ENCODE results near the gene SNCAIP. TPM values are rescaled to one million over a fixed set of nuclear protein-coding genes. Genes with fewer than 3 reads are reported as not detected.

The SNCAIP gene
- total and polyA plus RNA-seq, 12 donors = 1.3 to 6.4 (median 2.7) TPM

DNA sequence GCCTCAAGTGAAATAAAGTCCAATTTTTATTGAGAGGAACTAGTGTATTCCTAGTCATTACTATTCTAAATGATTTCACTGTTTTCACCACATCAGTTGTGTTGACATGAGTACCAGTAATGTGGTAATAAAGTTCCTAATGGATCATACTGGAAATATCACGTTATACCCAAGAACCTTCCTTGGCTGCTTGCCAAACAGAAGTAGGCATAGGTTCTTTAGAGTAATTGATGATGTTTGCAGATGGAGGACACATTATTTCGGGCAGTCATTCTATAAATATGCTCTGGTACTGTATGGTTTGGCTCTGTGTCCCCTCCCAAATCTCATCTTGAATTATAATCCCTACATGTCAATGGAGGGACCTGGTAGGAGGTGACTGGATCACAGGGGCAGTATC lies 15.1 kb downstream of the SNCAIP start:
- no peak for DNase-seq
- WGBS, 4 donors = 45 to 50% (median 46%) methylated on average over 2 of the region's 2 CpGs
- Histone ChIP-seq H3K36me3 (replicated peaks in 1 of 2) (no peaks in the 10 kb centered on the region), H3K27ac (no peak overlapping the region), H3K27me3 (no peaks in the 10 kb centered on the region), H3K4me1 (replicated peaks in 1 of 2) (no peaks in the 10 kb centered on the region), H3K9me3 (replicated peaks in 1 of 3) (no peaks in the 10 kb centered on the region), H3K4me3 (no peak overlapping the region)
- intact Hi-C loops (cut with DNase I) = no loop called here
- TF ChIP-seq, protein P1, sequence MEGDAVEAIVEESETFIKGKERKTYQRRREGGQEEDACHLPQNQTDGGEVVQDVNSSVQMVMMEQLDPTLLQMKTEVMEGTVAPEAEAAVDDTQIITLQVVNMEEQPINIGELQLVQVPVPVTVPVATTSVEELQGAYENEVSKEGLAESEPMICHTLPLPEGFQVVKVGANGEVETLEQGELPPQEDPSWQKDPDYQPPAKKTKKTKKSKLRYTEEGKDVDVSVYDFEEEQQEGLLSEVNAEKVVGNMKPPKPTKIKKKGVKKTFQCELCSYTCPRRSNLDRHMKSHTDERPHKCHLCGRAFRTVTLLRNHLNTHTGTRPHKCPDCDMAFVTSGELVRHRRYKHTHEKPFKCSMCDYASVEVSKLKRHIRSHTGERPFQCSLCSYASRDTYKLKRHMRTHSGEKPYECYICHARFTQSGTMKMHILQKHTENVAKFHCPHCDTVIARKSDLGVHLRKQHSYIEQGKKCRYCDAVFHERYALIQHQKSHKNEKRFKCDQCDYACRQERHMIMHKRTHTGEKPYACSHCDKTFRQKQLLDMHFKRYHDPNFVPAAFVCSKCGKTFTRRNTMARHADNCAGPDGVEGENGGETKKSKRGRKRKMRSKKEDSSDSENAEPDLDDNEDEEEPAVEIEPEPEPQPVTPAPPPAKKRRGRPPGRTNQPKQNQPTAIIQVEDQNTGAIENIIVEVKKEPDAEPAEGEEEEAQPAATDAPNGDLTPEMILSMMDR (IDR thresholded peaks at IDR 0.05) = no peak
- no peak for TF ChIP-seq POLR2A (IDR thresholded peaks at IDR 0.05)

DNA sequence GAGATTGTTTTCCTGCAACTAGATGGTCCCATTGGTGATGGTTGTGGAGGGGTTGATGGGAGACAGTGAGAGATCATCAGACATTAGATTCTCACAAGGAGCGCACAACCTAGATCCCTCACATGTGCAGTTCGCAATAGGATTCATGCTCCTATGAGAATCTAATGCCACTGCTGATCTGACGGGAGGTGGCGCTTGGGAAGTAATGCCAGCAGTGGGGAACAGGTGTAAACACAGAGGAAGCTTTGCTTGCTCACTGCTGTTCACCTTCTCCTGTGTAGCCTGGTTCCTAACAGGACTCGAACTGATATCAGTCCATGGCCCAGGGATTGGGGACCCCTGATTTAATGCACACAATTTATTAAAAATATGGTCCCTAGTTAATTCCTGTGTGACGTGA lies 18.8 kb downstream of the SNCAIP start:
- WGBS, 4 donors = 91 to 94% (median 93%) methylated on average over 6 of the region's 6 CpGs
- DNase-seq = no peak
- H3K4me1 ChIP-seq (replicated peaks in 1 of 2) = peaks cover 4 to 8% of the 10 kb centered on the region in 2 donors
- TF ChIP-seq, protein P1 (IDR thresholded peaks at IDR 0.05) = no peak
- TF ChIP-seq POLR2A (IDR thresholded peaks at IDR 0.05) = no peak
- intact Hi-C loops (cut with DNase I) = no loop called here
- no peaks in the 10 kb centered on the region for H3K27me3 ChIP-seq
- no peaks in the 10 kb centered on the region for H3K9me3 ChIP-seq (replicated peaks in 1 of 3)
- H3K27ac ChIP-seq = no peak overlapping the region
- no peak overlapping the region for H3K4me3 ChIP-seq
- H3K36me3 ChIP-seq (replicated peaks in 1 of 2) = no peaks in the 10 kb centered on the region

DNA sequence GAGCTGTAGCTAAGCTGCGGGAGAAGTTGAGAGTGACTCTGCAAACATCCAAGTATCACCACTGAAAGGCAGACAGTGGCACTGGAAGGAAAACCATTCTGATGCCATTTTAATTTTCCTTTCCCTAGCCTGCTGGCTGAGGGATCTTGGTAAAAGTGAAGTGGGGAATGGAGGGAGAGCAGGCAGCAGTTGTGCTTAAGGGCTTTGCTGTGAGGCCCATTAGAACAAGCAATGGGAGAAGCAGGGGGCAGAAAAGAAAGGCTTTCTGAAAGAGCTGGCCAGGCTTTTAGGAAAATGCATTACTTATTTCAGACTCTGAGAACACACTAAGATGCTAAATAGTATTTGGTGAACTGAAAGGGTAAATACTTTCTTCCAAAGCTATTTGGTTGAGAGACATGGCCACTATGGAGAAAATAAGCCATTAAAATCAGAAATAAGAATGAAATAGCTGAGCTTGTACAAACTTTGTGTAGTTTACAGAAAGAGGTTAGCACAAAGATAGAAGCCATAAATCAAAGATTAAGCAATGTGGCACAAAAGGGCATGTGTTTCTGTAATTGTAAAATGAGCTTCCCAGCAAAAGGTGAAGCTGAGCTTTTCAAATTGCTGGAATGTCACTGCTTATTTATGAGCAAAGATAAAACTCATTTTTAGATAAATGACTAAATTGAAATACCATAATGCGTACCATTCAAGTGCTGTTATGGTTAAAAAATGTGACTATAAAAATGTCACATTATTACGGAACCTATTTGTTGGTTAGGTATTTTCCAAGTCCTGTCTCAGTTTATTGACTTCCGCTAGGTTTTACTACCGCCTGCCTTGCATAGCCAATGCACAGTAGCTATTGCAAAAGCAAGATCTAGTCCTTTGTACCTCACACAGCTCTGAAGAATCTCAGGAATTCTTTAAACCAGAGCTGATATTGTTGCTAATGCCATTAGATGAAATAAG lies 20.8 kb downstream of the SNCAIP start:
- Histone ChIP-seq H3K27ac (no peak overlapping the region), H3K9me3 (replicated peaks in 1 of 3) (no peaks in the 10 kb centered on the region), H3K4me3 (no peak overlapping the region), H3K4me1 (replicated peaks in 1 of 2) (peaks cover 4 to 8% of the 10 kb centered on the region in 2 donors), H3K27me3 (no peaks in the 10 kb centered on the region), H3K36me3 (replicated peaks in 1 of 2) (no peaks in the 10 kb centered on the region)
- TF ChIP-seq, protein P1 (IDR thresholded peaks at IDR 0.05) = no peak
- no peak for TF ChIP-seq POLR2A (IDR thresholded peaks at IDR 0.05)
- WGBS, 4 donors = 75 to 86% (median 78%) methylated on average over 5 of the region's 5 CpGs
- intact Hi-C loops (cut with DNase I) = no loop called here
- peak in 3 of 7 donors; percentile 20 to 28 (median 24) for DNase-seq

DNA sequence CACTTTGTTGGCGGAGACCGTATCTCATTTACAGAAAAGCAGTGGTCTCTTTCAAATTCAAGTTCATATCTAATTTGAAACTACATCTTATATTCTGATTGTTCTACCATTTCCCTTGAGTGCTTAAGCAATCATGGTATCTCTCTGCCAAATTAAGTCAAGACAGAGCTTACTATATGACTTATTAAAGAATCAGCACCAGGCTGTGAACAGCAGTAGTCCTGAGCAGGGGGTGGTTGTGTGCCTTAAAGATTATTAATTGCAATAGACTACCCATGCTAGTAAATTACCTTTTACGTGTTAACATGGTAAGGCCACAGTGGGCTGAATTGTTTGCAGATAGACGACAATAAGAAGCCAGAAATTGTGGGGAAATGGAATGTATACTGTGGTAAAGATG lies 21.5 kb downstream of the SNCAIP start:
- H3K36me3 ChIP-seq (replicated peaks in 1 of 2) = no peaks in the 10 kb centered on the region
- H3K4me3 ChIP-seq = no peak overlapping the region
- H3K9me3 ChIP-seq (replicated peaks in 1 of 3) = no peaks in the 10 kb centered on the region
- H3K27me3 ChIP-seq = no peaks in the 10 kb centered on the region
- DNase-seq = no peak
- intact Hi-C loops (cut with DNase I) = no loop called here
- H3K27ac ChIP-seq = no peak overlapping the region
- H3K4me1 ChIP-seq (replicated peaks in 1 of 2) = peaks cover 4 to 8% of the 10 kb centered on the region in 2 donors
- WGBS, 4 donors = 86 to 91% (median 89%) methylated on average over 4 of the region's 4 CpGs
- no peak for TF ChIP-seq POLR2A (IDR thresholded peaks at IDR 0.05)
- TF ChIP-seq, protein P1 (IDR thresholded peaks at IDR 0.05) = no peak

Data from adrenal gland (tissue), 12 donors.